IMR-90 (cell line): ENCODE results near the gene SH3GL2. TPM values are rescaled to one million over a fixed set of nuclear protein-coding genes. Genes with fewer than 3 reads are reported as not detected.

ENCODE experiments used
- ATAC-seq: fragments of 200-7000 bp; cut with Tn5 transposase; 2 replicates; pipeline ENCODE4 v1.9.1; 2020; ENCODE audit warnings: low read depth, mild to moderate bottlenecking, moderate library complexity
- BruUV-seq: library from RNA; stranded (reverse); fragments of 400-500 nt; replicated peaks from 2 replicates; lab custom pipeline; 2021; lab: Mats Ljungman, UMichigan
- CTCF ChIA-PET: fragments of 300-600 bp; formaldehyde crosslinking; extraction: SDS; loops from one replicate; lab custom pipeline; 2021; ENCODE audit warnings: antibody characterized with exemption; lab: Yijun Ruan, JAX
- POLR2A ChIA-PET: fragments of 300-600 bp; sonication (Branson Sonifier 250); formaldehyde crosslinking; loops from one replicate; lab custom pipeline; 2022; ENCODE audit warnings: antibody characterized with exemption; ENCODE audit not compliant: unreplicated experiment; lab: Charles Lee
- DNase-seq: peaks from one replicate; pipeline ENCODE4 v3.0.0; 2013
- H2AFZ ChIP-seq: replicated peaks from 2 replicates; pipeline ENCODE3; 2013; ENCODE audit warnings: low read length, mild to moderate bottlenecking; ENCODE audit not compliant: poor library complexity
- H2AK5ac ChIP-seq: 2 replicates; pipeline ENCODE4 v1.6.1; 2013; ENCODE audit warnings: low read depth, low read length, inconsistent platforms
- H2AK9ac ChIP-seq: replicated peaks from 2 replicates; pipeline ENCODE3; 2013; ENCODE audit warnings: mild to moderate bottlenecking, low read depth, low read length, moderate library complexity; ENCODE audit not compliant: poor library complexity
- H2BK120ac ChIP-seq: 2 replicates; pipeline ENCODE4 v1.6.1; 2013; ENCODE audit warnings: low read depth, low read length, inconsistent platforms
- H2BK15ac ChIP-seq: 3 replicates; pipeline ENCODE4 v1.6.1; 2013; ENCODE audit warnings: low read depth, low read length, inconsistent platforms
- H2BK20ac ChIP-seq: 2 replicates; pipeline ENCODE4 v1.6.1; 2013; ENCODE audit warnings: low read depth, mild to moderate bottlenecking, inconsistent platforms, low read length, moderate library complexity
- H2BK5ac ChIP-seq: 2 replicates; pipeline ENCODE4 v1.6.1; 2013; ENCODE audit warnings: mild to moderate bottlenecking, low read depth, low read length, inconsistent platforms; ENCODE audit not compliant: poor library complexity, severe bottlenecking
- H3K14ac ChIP-seq: replicated peaks from 2 replicates; pipeline ENCODE4 v1.6.1; 2013; ENCODE audit warnings: low read depth, low read length, inconsistent platforms
- H3K18ac ChIP-seq: 2 replicates; pipeline ENCODE4 v1.6.1; 2013; ENCODE audit warnings: low read depth, low read length, control low read depth
- H3K23ac ChIP-seq: 2 replicates; pipeline ENCODE4 v1.6.1; 2013; ENCODE audit warnings: low read depth, low read length, inconsistent platforms
- H3K27ac ChIP-seq: 2 replicates; pipeline ENCODE4 v1.5.1; 2013; ENCODE audit warnings: mild to moderate bottlenecking, control low read depth, low read length; ENCODE audit not compliant: insufficient read depth
- H3K27me3 ChIP-seq: 2 replicates; pipeline ENCODE4 v1.6.1; 2013; ENCODE audit warnings: low read length; ENCODE audit not compliant: control insufficient read depth, insufficient read depth
- H3K36me3 ChIP-seq: 2 replicates; pipeline ENCODE4 v1.6.1; 2013; ENCODE audit warnings: low read length, mixed read lengths; ENCODE audit not compliant: control insufficient read depth, insufficient read depth
- H3K4ac ChIP-seq: 2 replicates; pipeline ENCODE4 v1.6.1; 2013; ENCODE audit warnings: low read depth, low read length, inconsistent platforms
- H3K4me1 ChIP-seq: 2 replicates; pipeline ENCODE4 v1.6.1; 2013; ENCODE audit warnings: low read length, mixed read lengths; ENCODE audit not compliant: control insufficient read depth, insufficient read depth
- H3K4me2 ChIP-seq: 2 replicates; pipeline ENCODE4 v1.6.1; 2013; ENCODE audit warnings: low read depth, mild to moderate bottlenecking, control low read depth, low read length, moderate library complexity
- H3K4me3 ChIP-seq: 2 replicates; pipeline ENCODE4 v1.5.1; 2013; ENCODE audit warnings: low read depth, mild to moderate bottlenecking, control low read depth, low read length, moderate library complexity; ENCODE audit not compliant: insufficient read depth
- H3K56ac ChIP-seq: 2 replicates; pipeline ENCODE4 v1.6.1; 2013; ENCODE audit warnings: low read length, inconsistent platforms; ENCODE audit not compliant: insufficient read depth; ENCODE audit errors: extremely low read depth
- H3K79me1 ChIP-seq, 2 experiments: 2 replicates each; pipeline ENCODE4 v1.6.1; 2013; ENCODE audit warnings: low read length in 2 of 2, inconsistent platforms in 1 of 2, low read depth in 1 of 2
- H3K9ac ChIP-seq: 2 replicates; pipeline ENCODE4 v1.6.1; 2013; ENCODE audit warnings: low read depth, low read length, control low read depth
- H3K9me1 ChIP-seq: 2 replicates; pipeline ENCODE4 v1.6.1; 2013; ENCODE audit warnings: low read length, inconsistent platforms; ENCODE audit not compliant: insufficient read depth
- H3K9me3 ChIP-seq: 2 replicates; pipeline ENCODE4 v1.6.1; 2013; ENCODE audit warnings: low read length; ENCODE audit not compliant: control insufficient read depth, insufficient read depth
- H4K20me1 ChIP-seq: 2 replicates; pipeline ENCODE4 v1.6.1; 2013; ENCODE audit warnings: low read length, inconsistent platforms; ENCODE audit not compliant: insufficient read depth
- H4K5ac ChIP-seq: 2 replicates; pipeline ENCODE4 v1.6.1; 2013; ENCODE audit warnings: mild to moderate bottlenecking, low read depth, low read length, control low read depth
- H4K8ac ChIP-seq, 2 experiments: 2 replicates each; pipeline ENCODE4 v1.6.1; 2013; ENCODE audit warnings: low read depth in 2 of 2, low read length in 2 of 2, control low read depth in 1 of 2, inconsistent platforms in 1 of 2
- H4K91ac ChIP-seq: 2 replicates; pipeline ENCODE4 v1.6.1; 2013; ENCODE audit warnings: low read depth, low read length, inconsistent platforms; ENCODE audit not compliant: insufficient read depth
- BHLHE40 ChIP-seq: fragments of 150-350 bp; IDR thresholded peaks from 2 replicates; pipeline ENCODE4 v1.6.1; 2016; ENCODE audit warnings: mild to moderate bottlenecking, low read depth, low read length
- CEBPB ChIP-seq: IDR thresholded peaks from 2 replicates; pipeline ENCODE4 v1.6.1; 2012; ENCODE audit warnings: low read depth, low read length, improper control_type of control experiment
- CHD1 ChIP-seq: IDR thresholded peaks from 2 replicates; pipeline ENCODE4 v1.6.1; 2012; ENCODE audit warnings: low read depth, low read length, improper control_type of control experiment
- ELK1 ChIP-seq: fragments of 150-350 bp; IDR thresholded peaks from 2 replicates; pipeline ENCODE4 v1.6.1; 2016; ENCODE audit warnings: low read depth, mild to moderate bottlenecking, low read length, moderate library complexity, borderline replicate concordance
- FOS ChIP-seq: fragments of 150-350 bp; IDR thresholded peaks from 2 replicates; pipeline ENCODE4 v1.6.1; 2016; ENCODE audit warnings: low read depth, low read length
- MAFK ChIP-seq: IDR thresholded peaks from 2 replicates; pipeline ENCODE4 v1.6.1; 2012; ENCODE audit warnings: low read depth, low read length, improper control_type of control experiment
- MAZ ChIP-seq: IDR thresholded peaks from 2 replicates; pipeline ENCODE4 v1.6.1; 2012; ENCODE audit warnings: low read depth, mild to moderate bottlenecking, low read length, improper control_type of control experiment, moderate library complexity, borderline replicate concordance
- MXI1 ChIP-seq: IDR thresholded peaks from 2 replicates; pipeline ENCODE4 v1.6.1; 2012; ENCODE audit warnings: low read depth, mild to moderate bottlenecking, low read length, moderate library complexity, borderline replicate concordance
- NFE2L2 ChIP-seq: fragments of 150-350 bp; IDR thresholded peaks from 2 replicates; pipeline ENCODE4 v1.6.1; 2016; ENCODE audit warnings: low read depth, mild to moderate bottlenecking, low read length
- POLR2A ChIP-seq: IDR thresholded peaks from 2 replicates; pipeline ENCODE4 v1.6.1; 2012; ENCODE audit warnings: mild to moderate bottlenecking, low read depth, low read length
- RAD21 ChIP-seq: IDR thresholded peaks from 2 replicates; pipeline ENCODE4 v1.6.1; 2012; ENCODE audit warnings: low read length, improper control_type of control experiment
- RCOR1 ChIP-seq: IDR thresholded peaks from 2 replicates; pipeline ENCODE4 v1.6.1; 2012; ENCODE audit warnings: mild to moderate bottlenecking, low read length, improper control_type of control experiment; ENCODE audit not compliant: insufficient replicate concordance
- RFX5 ChIP-seq: IDR thresholded peaks from 2 replicates; pipeline ENCODE4 v1.8.0; 2012; ENCODE audit warnings: low read depth, mild to moderate bottlenecking, low read length, moderate library complexity
- SMC3 ChIP-seq: fragments of 150-350 bp; IDR thresholded peaks from 2 replicates; pipeline ENCODE4 v1.6.1; 2016; ENCODE audit warnings: low read depth, mild to moderate bottlenecking, antibody characterized with exemption, low read length, moderate library complexity
- WGBS, 2 experiments: methylation state at CpG; one replicate each; pipeline versions ENCODE4 v1.1.5 to v1.1.7; 2013; ENCODE audit warnings: missing lambda C conversion rate in 2 of 2; ENCODE audit not compliant: insufficient read length in 1 of 2; ENCODE audit errors: extremely low coverage in 2 of 2; 5-methylcytosine and 5-hydroxymethylcytosine counted together
- dilution Hi-C: fragments of 300-500 bp; cut with HindIII; formaldehyde crosslinking; loops from one replicate; pipeline ENCODE4 v1.14.3; 2018; ENCODE audit warnings: low sequenced_read_pairs; ENCODE audit not compliant: unreplicated experiment
- in situ Hi-C: fragments of 300-500 bp; cut with MboI; formaldehyde crosslinking; loops from 3 replicates; pipeline ENCODE4 v1.14.3; 2019; ENCODE audit warnings: low sequenced_read_pairs, inconsistent platforms, mixed read lengths
- intact Hi-C: fragments of 100-400 bp; cut with micrococcal nuclease; formaldehyde crosslinking; loops from 2 replicates; pipeline ENCODE4 v1.10.0; 2022
- polyA plus RNA-seq, 3 experiments: library from polyadenylated mRNA; depleted of rRNA; stranded (reverse); fragments of >200 nt; gene quantifications; 2 replicates each; pipeline ENCODE4 v1.2.3, GENCODE V29; 2012; ENCODE audit warnings: low replicate concordance in 1 of 3
- total RNA-seq: library from RNA; depleted of rRNA; stranded (reverse); fragments of >200 nt; gene quantifications from 2 replicates; pipeline ENCODE4 v1.2.3, GENCODE V29; 2012
- TF ChIP-seq, protein P1 (sequence below): conservative IDR thresholded peaks from 2 replicates; pipeline ENCODE4 v1.5.1; 2012; ENCODE audit warnings: mild to moderate bottlenecking, low read depth, low read length, improper control_type of control experiment
- TF ChIP-seq, protein P2 (sequence below): fragments of 150-350 bp; IDR thresholded peaks from 2 replicates; pipeline ENCODE4 v1.6.1; 2017; ENCODE audit warnings: mild to moderate bottlenecking, antibody characterized with exemption, low read length, low read depth

The SH3GL2 gene
- total and polyA plus RNA-seq, 2 of the 4 experiments (the other 2 are of a cell fraction), result under 0.01 to 0.05 TPM

GRCh38 chr9:17632994-17633393 lies 54.1 kb downstream of the SH3GL2 start:
- H4K91ac ChIP-seq, result no peak overlapping the region
- no peak for ATAC-seq

More at GRCh38 chr9:17632994-17633393, 54.1 kb downstream of the SH3GL2 start:
- no peaks in the 10 kb centered on the region for H4K20me1 ChIP-seq
- no peak overlapping the region for H2BK120ac ChIP-seq
- no peak overlapping the region for H3K4ac ChIP-seq
- H3K4me1 ChIP-seq, result no peaks in the 10 kb centered on the region
- H3K18ac ChIP-seq, result no peak overlapping the region
- no peaks in the 10 kb centered on the region for H3K9me1 ChIP-seq
- H3K4me3 ChIP-seq, result no peak overlapping the region
- no peak overlapping the region for H2AK9ac ChIP-seq
- no TSS peak for BruUV-seq
- no peaks in the 10 kb centered on the region for H3K27me3 ChIP-seq
- no peak overlapping the region for H3K4me2 ChIP-seq
- dilution Hi-C loops (no loop called here), in situ Hi-C loops (no loop called here), intact Hi-C loops (no loop called here)
- no peaks in the 10 kb centered on the region for H3K36me3 ChIP-seq
- no peak overlapping the region for H2BK15ac ChIP-seq
- H2AFZ ChIP-seq, result no peak overlapping the region
- no peak overlapping the region for H4K8ac ChIP-seq
- no peak for DNase-seq
- H3K14ac ChIP-seq, result no peak overlapping the region
- H3K9ac ChIP-seq, result no peak overlapping the region
- POLR2A ChIA-PET, result no interaction called here
- no peak overlapping the region for H3K56ac ChIP-seq
- 60% methylated on average over 1 of the region's 2 CpGs; no CpG with 5 or more reads in 1 of the 2 experiments for WGBS, 2 experiments
- H2BK5ac ChIP-seq, result no peak overlapping the region
- no peak overlapping the region for H2BK20ac ChIP-seq
- no peak overlapping the region for H2AK5ac ChIP-seq
- TF ChIP-seq NFE2L2, result no peak
- no peak for TF ChIP-seq BHLHE40
- no peak for TF ChIP-seq MAZ
- TF ChIP-seq ELK1, result no peak
- TF ChIP-seq RCOR1, result no peak
- no peak for TF ChIP-seq MXI1
- TF ChIP-seq CHD1, result no peak
- TF ChIP-seq CEBPB, result no peak
- TF ChIP-seq, protein P1, sequence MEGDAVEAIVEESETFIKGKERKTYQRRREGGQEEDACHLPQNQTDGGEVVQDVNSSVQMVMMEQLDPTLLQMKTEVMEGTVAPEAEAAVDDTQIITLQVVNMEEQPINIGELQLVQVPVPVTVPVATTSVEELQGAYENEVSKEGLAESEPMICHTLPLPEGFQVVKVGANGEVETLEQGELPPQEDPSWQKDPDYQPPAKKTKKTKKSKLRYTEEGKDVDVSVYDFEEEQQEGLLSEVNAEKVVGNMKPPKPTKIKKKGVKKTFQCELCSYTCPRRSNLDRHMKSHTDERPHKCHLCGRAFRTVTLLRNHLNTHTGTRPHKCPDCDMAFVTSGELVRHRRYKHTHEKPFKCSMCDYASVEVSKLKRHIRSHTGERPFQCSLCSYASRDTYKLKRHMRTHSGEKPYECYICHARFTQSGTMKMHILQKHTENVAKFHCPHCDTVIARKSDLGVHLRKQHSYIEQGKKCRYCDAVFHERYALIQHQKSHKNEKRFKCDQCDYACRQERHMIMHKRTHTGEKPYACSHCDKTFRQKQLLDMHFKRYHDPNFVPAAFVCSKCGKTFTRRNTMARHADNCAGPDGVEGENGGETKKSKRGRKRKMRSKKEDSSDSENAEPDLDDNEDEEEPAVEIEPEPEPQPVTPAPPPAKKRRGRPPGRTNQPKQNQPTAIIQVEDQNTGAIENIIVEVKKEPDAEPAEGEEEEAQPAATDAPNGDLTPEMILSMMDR, result no peak
- TF ChIP-seq MAFK, result no peak
- no peak for TF ChIP-seq SMC3
- no peak for TF ChIP-seq RAD21
- TF ChIP-seq, protein P2, sequence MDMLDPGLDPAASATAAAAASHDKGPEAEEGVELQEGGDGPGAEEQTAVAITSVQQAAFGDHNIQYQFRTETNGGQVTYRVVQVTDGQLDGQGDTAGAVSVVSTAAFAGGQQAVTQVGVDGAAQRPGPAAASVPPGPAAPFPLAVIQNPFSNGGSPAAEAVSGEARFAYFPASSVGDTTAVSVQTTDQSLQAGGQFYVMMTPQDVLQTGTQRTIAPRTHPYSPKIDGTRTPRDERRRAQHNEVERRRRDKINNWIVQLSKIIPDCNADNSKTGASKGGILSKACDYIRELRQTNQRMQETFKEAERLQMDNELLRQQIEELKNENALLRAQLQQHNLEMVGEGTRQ, result no peak
- TF ChIP-seq FOS, result no peak
- no peak for TF ChIP-seq POLR2A
- no peak for TF ChIP-seq RFX5
- H3K9me3 ChIP-seq, result no peaks in the 10 kb centered on the region
- no peak overlapping the region for H3K27ac ChIP-seq
- no peak overlapping the region for H4K5ac ChIP-seq
- H3K79me1 ChIP-seq, result no peaks in the 10 kb centered on the region
- CTCF ChIA-PET, result no interaction called here
- H3K23ac ChIP-seq, result no peak overlapping the region
